Right forelimb (tissue), 1 donor: Measurements from ENCODE around the gene GPSM1.

Experiments used
- DNase-seq: peaks from one replicate; pipeline ENCODE4 v3.0.0-alpha.2; 2018

Gene GPSM1

GRCh38 chr9:136379891-136380290 lies 52.6 kb downstream of the GPSM1 start:
- no peak for DNase-seq

GRCh38 chr9:136380381-136380780 lies 53.0 kb downstream of the GPSM1 start:
- no peak for DNase-seq

GRCh38 chr9:136381311-136381710 lies 54.0 kb downstream of the GPSM1 start:
- DNase-seq, result no peak

GRCh38 chr9:136381966-136382513 lies 54.7 kb downstream of the GPSM1 start:
- no peak for DNase-seq

GRCh38 chr9:136383436-136383835 lies 56.1 kb downstream of the GPSM1 start:
- DNase-seq, result no peak

- no peak for DNase-seq
Measured at GRCh38 chr9:136385015-136385414, 57.7 kb downstream of the GPSM1 start.

- no peak for DNase-seq
Measured at GRCh38 chr9:136386018-136386417, 58.7 kb downstream of the GPSM1 start.

- DNase-seq, result no peak
Measured at GRCh38 chr9:136387217-136387616, 59.9 kb downstream of the GPSM1 start.

GRCh38 chr9:136389396-136389795 lies 62.1 kb downstream of the GPSM1 start:
- DNase-seq, result no peak

GRCh38 chr9:136391737-136392537 lies 64.6 kb downstream of the GPSM1 start:
- DNase-seq, result no peak

GRCh38 chr9:136392538-136393449 lies 65.5 kb downstream of the GPSM1 start:
- no peak for DNase-seq

- no peak for DNase-seq
Measured at GRCh38 chr9:136393531-136393930, 66.2 kb downstream of the GPSM1 start.

- DNase-seq, result no peak
Measured at GRCh38 chr9:136394312-136395019, 67.1 kb downstream of the GPSM1 start.

- DNase-seq, result no peak
Measured at GRCh38 chr9:136395020-136395340, 67.6 kb downstream of the GPSM1 start.

- no peak for DNase-seq
Measured at GRCh38 chr9:136395345-136396218, 68.2 kb downstream of the GPSM1 start.

- no peak for DNase-seq
Measured at GRCh38 chr9:136396219-136396515, 68.8 kb downstream of the GPSM1 start.

GRCh38 chr9:136397643-136398042 lies 70.3 kb downstream of the GPSM1 start:
- no peak for DNase-seq

GRCh38 chr9:136398286-136398685 lies 70.9 kb downstream of the GPSM1 start:
- DNase-seq, result no peak

- DNase-seq, result no peak
Measured at GRCh38 chr9:136399176-136400037, 72.1 kb downstream of the GPSM1 start.

GRCh38 chr9:136400038-136400834 lies 72.9 kb downstream of the GPSM1 start, which contains the start of gene SNAPC4:
Gene SNAPC4 (minus strand): TSS chr9:136400170. CDS start chr9:136398428, 1,742 bp downstream.
- DNase-seq, result peak; percentile 93
